Retinal pigment epithelial cell (primary cell): ENCODE data around the gene FBXL5.
A peak's percentile ranks its signal among the peaks of the same experiment; 100 is the strongest.

Experiments
- DNase-seq: peaks from one replicate; pipeline ENCODE4 v3.0.0-alpha.2; 2010; ENCODE audit warnings: low read depth
- H3K4me3 ChIP-seq: 2 replicates; pipeline ENCODE4 v1.5.1; 2011; ENCODE audit warnings: mild to moderate bottlenecking, low read length, control low read depth, moderate library complexity
- TF ChIP-seq, protein P1 (sequence below): conservative IDR thresholded peaks from 2 replicates; pipeline ENCODE4 v1.5.1; 2011; ENCODE audit warnings: low read depth, low read length, control low read depth, inconsistent platforms

Gene FBXL5

DNA sequence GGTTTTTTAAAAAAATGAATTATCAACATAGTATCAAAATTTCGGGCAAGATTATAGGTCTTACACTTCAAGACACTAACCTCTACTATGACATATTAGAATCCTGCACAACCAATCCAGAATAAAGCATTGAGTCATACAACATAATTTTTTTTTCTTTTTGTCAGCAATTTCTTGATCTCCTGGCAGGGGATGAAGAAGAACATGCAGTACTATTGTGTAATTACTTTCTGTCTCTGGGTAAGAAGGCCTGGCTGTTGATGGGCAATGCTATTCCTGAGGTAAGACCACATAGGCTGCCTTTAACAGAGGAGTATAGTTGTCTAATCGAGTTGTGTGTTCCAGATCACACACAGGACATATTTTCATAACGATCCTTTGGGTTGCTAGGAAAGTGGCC lies 67.5 kb downstream of the FBXL5 start:
- TF ChIP-seq, protein P1, sequence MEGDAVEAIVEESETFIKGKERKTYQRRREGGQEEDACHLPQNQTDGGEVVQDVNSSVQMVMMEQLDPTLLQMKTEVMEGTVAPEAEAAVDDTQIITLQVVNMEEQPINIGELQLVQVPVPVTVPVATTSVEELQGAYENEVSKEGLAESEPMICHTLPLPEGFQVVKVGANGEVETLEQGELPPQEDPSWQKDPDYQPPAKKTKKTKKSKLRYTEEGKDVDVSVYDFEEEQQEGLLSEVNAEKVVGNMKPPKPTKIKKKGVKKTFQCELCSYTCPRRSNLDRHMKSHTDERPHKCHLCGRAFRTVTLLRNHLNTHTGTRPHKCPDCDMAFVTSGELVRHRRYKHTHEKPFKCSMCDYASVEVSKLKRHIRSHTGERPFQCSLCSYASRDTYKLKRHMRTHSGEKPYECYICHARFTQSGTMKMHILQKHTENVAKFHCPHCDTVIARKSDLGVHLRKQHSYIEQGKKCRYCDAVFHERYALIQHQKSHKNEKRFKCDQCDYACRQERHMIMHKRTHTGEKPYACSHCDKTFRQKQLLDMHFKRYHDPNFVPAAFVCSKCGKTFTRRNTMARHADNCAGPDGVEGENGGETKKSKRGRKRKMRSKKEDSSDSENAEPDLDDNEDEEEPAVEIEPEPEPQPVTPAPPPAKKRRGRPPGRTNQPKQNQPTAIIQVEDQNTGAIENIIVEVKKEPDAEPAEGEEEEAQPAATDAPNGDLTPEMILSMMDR, result no peak
- DNase-seq, result no peak
- no peak overlapping the region for H3K4me3 ChIP-seq

- no peak overlapping the region for H3K4me3 ChIP-seq
- DNase-seq, result no peak
- TF ChIP-seq, protein P1, result no peak
Measured at GRCh38 chr4:15586066-15586465, 69.1 kb downstream of the FBXL5 start.

- DNase-seq, result no peak
- TF ChIP-seq, protein P1, result no peak
- H3K4me3 ChIP-seq, result no peak overlapping the region
Measured at GRCh38 chr4:15585331-15585730, 69.8 kb downstream of the FBXL5 start.

GRCh38 chr4:15584785-15585184 lies 70.4 kb downstream of the FBXL5 start:
- DNase-seq, result no peak
- TF ChIP-seq, protein P1, result no peak
- H3K4me3 ChIP-seq, result no peak overlapping the region

DNA sequence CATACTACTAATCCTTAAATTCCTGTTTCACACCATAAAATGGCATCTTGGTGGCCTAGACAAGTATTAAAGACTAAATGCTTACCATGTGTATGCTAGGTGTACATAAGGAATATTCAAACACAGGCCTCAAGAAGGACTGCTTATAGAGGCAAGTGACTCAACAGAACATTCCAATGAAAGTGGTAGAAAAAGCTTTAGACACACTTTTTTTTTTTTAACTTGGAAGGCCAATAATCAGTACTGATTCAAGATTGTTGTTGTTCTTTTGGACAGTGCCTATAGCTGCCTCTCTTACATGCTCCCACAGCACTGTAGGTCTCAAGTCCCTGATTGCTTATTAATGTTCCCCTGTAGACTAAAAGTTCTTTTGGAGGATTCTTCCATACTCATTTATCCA lies 77.6 kb downstream of the FBXL5 start:
- DNase-seq, result peak; percentile 19
- no peak overlapping the region for H3K4me3 ChIP-seq
- TF ChIP-seq, protein P1, result no peak

DNA sequence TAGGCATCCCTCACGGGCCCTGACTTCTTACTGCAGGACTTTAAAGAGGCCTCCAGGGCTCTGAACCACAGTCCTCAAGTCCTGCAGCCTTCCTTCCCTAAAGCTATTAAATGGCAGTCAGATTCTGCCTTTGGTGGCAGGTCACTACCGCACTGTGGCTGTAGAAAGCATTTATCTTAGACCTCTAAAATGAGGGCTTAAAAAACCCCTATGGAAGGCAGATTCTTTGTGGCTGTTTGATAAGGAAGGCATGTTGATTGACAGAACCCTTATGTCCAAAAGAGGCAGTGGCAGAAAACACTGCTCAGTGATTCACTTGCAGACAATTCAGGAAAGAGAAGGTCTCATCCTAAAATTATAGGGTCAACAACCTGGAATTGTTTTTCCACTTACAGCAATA lies 79.2 kb downstream of the FBXL5 start:
- TF ChIP-seq, protein P1, result no peak
- H3K4me3 ChIP-seq, result no peak overlapping the region
- no peak for DNase-seq

DNA sequence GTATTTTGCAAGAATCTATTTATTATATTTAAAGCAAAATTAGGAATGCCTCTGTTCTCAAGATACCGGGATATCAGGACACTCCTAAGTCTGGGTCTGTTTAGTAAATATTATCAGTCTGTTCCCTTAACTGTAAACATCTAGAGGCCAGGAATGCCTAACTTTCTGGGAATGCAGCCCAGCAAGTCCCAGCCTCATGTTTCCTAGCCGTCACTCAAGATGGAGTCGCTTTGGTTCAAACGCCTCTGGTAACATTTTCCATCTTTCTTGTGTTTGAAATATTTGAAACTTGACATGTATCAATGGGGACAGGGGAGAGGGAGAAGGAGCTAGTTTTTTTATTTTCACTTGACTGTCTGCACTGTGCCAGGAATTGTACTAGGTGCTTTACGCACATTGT lies 85.4 kb downstream of the FBXL5 start:
- DNase-seq, result no peak
- H3K4me3 ChIP-seq, result no peak overlapping the region
- TF ChIP-seq, protein P1, result no peak
